Putamen (tissue), 1 donor: ENCODE results near the gene CHST11.

Source experiments
- DNase-seq: peaks from one replicate; pipeline ENCODE4 v3.0.0-alpha.2; 2016; ENCODE audit warnings: low spot score

CHST11 gene

DNA sequence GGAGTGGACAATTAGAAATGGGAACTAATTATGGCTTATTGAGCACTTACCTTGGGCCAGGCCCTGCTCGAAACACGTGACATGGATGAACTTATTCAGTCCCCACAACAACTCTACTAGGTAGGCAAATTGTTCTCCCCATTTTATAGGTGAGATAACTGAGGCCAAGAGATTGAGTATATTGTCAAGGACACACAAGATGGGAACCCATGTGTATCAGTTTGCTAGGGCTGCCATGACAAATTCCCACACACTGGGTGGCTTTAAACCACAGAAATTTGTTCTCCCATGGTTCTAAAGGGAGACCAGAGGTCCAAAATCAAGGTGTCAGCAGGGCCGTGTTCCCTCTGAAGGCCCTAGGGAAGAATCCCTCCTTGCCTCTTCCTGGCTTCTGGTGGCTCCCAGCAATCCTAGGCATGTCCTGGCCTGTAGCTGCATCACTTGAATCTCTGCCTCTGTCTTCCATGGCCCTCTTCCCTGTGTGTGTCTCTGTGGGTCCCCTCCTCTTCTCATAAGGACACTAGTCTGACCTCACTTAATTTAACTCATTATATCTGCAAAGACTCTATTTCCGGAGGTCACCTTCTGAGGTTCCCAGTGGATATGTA is 128.8 kb downstream of the CHST11 start:
- DNase-seq = no peak

DNA sequence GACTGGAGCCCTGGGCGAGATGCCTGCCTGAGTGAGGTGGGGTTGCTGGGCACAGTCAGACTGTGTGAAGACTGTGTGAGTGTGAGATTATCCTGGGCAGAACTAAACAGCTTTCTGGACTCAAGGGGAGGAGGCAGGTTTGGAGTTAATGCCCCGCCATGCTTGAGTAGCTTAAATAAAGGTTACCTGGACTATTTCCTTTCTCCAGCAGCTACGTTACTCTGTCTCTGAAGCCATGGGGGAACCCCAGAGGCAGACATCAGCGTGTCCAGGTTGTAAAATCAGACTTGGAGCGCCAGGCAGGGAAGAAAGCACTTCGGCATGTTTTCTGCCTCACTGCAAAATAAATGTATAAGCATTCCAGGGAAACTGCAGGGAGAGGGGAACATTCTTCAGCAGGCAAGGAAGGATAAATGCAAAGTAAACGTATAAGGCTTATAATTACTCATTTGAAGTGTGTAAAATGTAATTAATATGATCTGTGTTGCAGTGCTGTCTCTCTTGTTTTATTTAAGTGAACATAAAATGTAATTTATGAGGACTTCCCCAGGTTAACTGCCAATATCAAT is 129.7 kb downstream of the CHST11 start:
- no peak for DNase-seq

GRCh38 chr12:104588047-104588920 is 131.5 kb downstream of the CHST11 start:
- no peak for DNase-seq

DNA sequence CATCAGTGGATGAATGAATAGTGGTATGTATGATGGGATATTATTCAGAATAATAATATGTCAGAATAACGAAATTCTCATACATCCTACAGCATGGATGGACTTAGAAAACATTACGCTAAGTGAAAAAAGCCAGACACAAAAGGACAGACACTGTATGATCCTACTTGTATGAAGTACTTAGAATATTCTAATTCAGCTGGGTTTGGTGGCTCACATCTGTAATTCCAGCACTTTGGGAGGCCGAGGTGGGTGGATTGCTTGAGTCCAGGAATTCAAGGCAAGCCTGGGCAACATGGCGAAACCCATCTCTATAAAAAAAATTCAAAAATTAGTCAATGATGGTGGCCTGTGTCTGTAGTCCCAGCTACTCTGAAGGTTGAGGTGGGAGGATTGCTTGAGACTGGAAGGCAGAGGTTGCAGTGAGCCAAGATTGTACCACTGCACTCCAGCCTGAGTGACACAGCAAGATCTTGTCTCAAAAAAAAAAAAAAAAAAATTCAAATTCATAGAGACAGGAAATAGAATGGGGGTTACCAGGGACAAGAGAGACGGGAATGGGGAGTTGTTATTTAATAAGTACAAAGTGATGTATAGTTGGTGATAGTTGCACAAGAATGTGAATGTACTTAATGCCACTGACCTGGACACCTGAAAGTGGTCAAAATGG is 132.3 kb downstream of the CHST11 start:
- DNase-seq = no peak

DNA sequence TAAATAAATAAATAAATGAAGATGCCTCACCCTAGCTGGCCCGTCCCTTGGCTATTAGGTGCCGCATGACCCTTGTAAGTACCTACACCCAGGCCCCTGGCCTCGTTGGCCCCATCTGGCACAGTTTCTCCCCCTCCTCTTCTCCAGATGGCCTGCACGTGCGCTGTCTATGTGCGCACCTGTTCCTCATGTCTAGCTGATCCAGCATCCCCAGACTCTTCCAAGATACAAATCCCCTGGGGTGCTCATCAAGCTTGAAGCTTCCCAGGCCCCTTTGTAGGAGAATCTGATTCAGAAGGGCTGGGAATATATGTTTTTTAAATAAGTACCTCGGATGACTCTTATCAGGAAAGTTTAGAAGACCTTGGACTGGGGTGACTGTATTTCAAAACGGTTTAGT is 133.3 kb downstream of the CHST11 start:
- DNase-seq = no peak

GRCh38 chr12:104591257-104591885 is 134.6 kb downstream of the CHST11 start:
- no peak for DNase-seq

GRCh38 chr12:104593482-104593881 is 136.7 kb downstream of the CHST11 start:
- DNase-seq = no peak

DNA sequence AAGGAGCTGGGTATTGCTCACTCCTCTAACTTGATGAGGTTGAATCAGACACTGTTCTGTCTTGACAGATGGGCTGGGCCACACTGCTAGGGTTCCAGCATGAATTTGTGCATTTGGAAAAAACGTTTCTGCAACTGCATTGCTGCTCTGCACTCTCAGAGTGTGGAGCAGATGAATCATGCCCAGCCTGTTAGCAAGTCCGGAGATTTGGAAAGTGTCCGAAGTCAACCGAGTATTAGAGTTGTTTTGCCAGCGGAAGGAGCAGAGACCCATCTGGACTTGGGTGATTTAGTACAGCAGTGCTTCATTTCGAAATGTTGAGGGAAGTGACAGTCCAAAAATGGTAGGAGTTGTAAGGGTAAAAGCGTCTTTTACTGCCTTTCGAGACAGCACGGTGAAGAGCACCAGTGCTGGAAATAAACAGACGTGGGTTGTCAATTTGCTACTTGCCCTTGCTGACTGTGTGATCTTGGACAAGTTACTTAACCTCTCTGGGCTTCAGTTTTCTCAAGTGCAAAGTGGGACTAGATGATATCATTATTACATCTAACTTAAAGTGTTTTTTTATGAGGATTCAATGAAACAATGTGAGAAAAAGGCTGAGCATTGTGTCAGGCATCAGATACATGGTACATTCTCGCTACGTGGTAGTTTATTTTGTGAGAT is 139.5 kb downstream of the CHST11 start:
- no peak for DNase-seq

DNA sequence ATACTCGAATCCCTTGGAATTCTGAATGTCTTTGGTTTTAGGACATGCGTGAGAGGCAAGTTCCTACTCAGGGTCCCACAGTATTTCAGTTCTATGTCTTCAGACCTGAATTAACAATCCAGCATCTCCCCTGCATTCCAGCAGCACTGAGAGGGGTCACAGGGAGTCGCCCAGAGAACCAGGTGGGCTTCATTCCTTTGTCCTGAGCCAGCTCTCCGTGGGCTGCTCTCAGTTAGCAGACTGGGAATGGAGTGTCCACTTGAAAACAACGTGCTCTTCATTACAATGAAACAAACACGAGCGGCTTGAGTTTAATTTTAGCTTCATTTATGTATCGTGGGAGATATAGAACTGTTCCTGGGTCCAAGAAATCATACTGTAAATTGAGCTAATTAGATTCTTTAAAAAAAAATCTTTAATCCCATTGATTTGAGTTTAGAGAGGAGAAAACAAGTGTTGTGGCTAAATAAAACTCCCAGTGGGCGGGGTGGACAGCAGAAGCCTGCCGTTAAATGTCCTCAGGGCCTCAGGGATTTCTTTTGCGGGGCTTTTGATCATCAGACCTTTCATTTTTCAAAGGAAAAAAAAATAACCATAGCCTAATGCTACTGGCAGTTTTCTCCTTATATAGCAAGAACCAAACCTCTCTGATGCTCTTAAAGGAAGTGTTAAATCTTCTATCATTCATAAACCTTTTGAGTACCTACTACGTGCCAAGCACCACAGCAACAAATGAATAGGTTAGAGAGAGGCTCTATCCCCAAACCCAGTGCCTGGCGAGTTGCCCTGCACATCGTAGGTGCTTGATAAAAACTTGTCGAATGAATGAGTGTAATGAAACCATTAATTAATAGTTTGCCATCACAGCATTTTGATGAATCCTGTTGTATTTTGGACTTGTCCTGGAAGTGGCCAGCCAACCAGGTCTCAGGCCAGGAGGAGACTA is 140.4 kb downstream of the CHST11 start:
- DNase-seq = no peak

DNA sequence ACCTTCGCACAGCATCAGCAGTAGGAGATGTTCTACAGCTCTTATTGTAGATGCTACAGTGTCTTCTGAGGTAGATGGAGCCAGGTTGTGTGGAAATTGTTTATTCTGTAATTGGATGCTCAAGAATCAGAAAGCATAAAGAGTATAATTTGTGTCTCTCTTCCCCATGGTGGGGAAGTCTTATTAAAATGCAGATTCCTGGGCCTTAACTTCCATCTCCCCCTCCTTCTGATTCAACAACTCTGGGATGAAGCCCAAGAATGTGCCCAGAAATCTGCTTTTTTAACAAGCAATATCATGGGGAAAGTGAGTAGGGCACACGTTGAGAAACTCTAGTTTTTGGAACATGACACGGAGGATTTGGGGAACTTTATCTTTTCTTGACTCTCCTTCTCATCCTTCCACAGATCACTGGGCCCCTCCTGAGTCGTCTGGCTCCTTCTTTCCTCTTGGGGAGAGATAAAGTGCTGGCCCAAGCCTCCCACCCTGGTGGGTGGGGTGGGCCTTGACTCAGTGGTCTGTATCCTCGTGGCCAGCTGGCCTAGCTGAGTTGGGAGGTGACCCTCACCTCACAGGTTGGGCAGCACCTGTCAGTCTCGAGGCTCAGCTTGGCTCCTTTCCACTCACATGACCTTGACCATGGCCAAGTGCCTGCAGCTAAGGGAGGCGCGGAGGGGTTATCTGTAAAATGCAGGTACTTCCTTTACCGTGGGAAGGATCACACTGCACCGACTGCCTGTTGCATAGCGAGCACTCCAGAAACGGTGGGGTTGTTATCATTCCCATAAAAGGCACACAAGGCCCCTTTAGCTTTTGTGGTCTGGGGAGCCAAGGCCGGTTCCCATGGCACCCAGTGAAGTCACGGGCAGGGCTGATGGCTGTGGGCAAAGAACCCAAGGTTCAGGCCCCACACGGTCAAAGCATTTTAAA is 141.9 kb downstream of the CHST11 start:
- no peak for DNase-seq

DNA sequence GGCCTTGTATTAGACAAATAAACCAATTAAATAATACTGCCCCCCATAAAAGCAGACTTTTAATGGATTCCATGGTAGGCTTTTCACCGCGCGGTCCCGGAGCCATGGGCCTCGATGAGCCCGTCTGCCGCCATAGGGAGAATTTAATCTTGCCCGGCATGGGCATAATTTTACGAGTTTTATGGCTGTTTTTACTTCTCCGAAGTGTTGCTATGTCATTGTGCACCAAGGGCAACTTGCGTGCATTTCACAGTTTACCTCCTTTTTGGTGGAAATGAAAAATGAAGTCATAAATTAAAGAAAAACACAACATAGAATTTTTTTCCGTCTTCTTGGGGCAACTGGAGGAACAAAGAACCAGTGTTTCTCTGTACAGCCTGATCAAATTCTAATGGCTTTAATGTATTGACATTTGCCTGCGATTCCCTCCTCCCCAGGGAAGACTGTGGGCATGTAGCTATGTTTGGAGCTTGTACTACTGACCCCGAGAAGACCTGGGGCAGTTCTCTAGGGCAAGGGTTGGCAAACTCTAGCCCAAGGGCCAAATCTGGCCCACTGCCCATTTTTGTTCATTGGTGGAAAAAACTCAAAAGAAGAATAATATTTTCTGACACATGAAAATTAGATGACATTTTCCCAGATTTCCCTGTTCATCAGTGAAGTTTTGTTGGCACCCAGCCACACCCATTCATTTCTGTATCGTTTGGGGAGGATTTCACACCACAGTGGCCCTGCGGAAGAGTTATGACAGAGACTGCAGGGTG is 142.7 kb downstream of the CHST11 start:
- DNase-seq = no peak

DNA sequence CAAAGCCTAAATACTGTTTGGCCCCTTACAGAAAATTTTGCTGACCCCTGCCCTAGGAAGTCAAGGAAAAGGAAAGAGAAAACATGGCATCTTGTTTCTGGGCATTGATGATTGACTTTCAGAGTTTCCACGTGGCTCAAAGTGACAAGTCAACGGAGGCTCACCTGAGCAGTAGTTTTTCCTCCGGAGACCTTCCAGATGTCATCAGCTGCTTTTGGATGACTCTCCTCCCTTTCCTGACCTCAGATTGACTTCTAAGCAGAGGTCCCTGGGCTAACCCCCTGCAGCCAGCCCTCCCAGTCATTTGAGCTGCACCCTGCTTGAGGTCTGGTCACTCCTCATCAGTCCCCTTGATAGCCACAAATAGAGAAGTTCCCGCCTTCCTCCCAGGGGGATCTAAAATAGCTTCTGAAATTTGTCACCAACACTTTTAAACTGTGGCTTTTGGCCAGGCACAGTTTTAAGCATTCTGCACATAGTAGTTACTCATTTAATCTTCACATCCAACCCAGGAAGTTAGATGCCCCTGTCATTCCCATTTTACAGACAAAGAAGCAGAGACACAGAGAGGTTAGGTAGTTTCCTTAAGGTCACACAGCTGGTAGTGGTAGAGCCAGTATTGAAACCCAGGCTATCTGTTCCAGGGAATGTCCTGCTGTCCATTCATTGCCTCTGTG is 143.4 kb downstream of the CHST11 start:
- DNase-seq = no peak

DNA sequence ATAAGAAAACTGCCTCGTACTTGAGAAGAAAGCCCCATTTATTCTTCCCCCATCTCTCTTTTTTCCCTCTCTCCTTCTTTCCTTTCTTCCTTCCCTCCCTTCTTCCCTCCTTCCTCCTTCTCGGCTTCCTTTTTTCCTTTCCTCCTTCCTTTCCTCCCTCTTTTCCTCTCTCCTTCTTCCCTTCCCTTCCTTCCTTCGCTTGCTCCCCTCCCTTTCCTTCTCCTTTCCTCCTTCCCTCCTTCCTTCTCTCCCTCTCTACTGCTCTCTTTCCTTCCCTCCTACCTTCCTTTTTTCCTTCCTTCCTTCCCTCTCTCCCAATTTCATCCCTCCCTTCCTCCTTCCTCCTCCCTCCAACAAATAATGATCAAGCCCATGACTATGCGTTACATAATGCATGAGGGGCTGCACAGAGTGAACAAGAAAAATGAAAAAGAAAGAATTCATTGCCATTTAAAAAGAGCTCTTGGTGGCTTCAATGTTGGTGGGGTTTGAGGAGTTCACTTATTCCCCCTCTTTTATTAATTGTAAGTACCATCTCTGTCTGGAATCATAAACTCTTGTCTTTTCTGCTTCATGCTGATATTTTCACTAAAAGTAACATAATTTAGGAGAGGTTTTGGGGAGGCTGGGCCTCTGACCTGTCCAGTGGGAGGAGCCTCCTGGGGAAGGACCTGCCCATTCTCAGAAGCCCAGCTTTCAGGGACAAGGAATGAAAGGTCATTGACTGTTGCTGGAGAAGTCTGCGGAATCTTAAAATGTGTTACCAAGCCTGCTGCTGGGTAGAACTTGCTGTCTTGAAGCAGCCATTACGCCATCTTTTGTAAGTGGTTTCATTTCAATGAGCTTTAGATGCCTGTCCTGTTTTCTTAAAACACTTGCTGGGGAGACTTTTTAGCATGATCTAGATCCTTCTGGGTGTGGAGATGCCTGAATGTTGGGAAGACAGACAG is 144.3 kb downstream of the CHST11 start:
- DNase-seq = no peak

DNA sequence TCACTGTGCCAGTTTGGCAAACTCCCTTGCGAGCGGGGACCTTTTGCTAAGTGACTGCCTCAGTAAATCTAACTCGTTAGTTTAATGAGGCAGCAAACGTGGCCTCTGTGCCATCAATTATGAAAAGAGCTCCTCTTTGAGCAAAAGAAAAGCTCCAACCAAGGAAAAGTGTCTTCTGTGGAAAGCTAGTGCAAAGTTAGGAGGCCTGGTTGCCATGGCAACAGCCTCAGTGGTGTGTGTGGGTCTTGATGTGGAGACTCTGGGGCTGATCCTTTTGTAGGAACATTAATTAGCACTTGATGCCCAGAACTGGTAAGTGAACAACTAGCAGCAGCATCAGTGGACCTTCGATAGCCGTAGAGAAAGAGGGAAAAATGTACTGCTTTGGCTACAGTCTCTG is 145.7 kb downstream of the CHST11 start:
- DNase-seq = no peak

DNA sequence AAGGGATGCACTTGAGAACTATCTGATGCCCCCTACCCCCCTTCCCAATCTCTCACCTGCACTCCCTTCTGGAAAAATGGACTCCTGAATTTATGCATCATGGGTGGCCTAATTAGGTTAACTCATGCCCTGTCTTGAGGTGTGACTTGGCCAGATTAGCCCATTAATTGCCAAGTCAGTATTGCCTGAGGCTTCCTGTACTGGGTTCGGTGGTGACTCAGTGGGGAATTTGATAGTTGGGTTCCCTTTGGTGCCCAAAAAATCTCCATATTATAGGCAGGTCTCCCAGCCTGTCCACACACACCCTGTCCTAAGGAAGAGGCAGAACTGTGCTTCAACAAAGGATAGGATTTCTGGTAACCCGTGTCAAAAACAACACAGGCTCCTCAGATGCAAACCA is 146.1 kb downstream of the CHST11 start:
- DNase-seq = no peak

GRCh38 chr12:104603545-104603973 is 146.8 kb downstream of the CHST11 start:
- DNase-seq = no peak
